MG63 (cell line): ENCODE data around the gene ASB8. TPM values are rescaled to one million over a fixed set of nuclear protein-coding genes. Genes with fewer than 3 reads are reported as not detected.

Experiments used
- DNase-seq: peaks from one replicate; pipeline ENCODE4 v3.0.0-alpha.2; 2020
- H3K27me3 ChIP-seq: fragments of 250-450 bp; sonication (Bioruptor Pico); 2 replicates; pipeline ENCODE4 v1.5.1; 2020; ENCODE audit warnings: mild to moderate bottlenecking, moderate library complexity
- H3K36me3 ChIP-seq: fragments of 250-450 bp; sonication (Bioruptor Pico); 2 replicates; pipeline ENCODE4 v1.5.1; 2020; ENCODE audit warnings: mild to moderate bottlenecking, moderate library complexity
- H3K4me3 ChIP-seq: fragments of 250-450 bp; sonication (Bioruptor Pico); 2 replicates; pipeline ENCODE4 v1.5.1; 2020; ENCODE audit warnings: mild to moderate bottlenecking, moderate library complexity
- H3K9me3 ChIP-seq: fragments of 250-450 bp; sonication (Bioruptor Pico); 2 replicates; pipeline ENCODE4 v1.5.1; 2020; ENCODE audit warnings: mild to moderate bottlenecking, moderate library complexity
- total RNA-seq: library from RNA; depleted of rRNA; stranded (reverse); fragments of >200 nt; shearing (Covaris generic); gene quantifications from 2 replicates; pipeline ENCODE4 v1.2.3, GENCODE V29; 2014; ENCODE audit warnings: low replicate concordance; rRNA removed

The ASB8 gene
- 31.3 and 79.9 TPM in 2 replicates for total RNA-seq

GRCh38 chr12:48157018-48157888 lies at the start of gene ASB8:
Gene ASB8, minus strand, starts transcription at chr12:48157515. Its CDS starts 4,019 bp downstream, at chr12:48153496.
- peak; percentile 97 for DNase-seq

GRCh38 chr12:48203192-48203591 lies 45.9 kb upstream of the ASB8 start, which contains the start of gene OR10AD1:
Gene OR10AD1, minus strand, starts transcription at chr12:48203292. Its CDS starts 0 bp downstream, at chr12:48203292.
- no peak for DNase-seq
- H3K9me3 ChIP-seq: no peaks in the 10 kb centered on the region
- peaks cover 6% of the 10 kb centered on the region; the same call in 1 of the 2 replicates for H3K27me3 ChIP-seq
- no peaks in the 10 kb centered on the region for H3K36me3 ChIP-seq
- no peak within 1 kb of the TSS for H3K4me3 ChIP-seq

More at GRCh38 chr12:48157018-48157888, at the start of gene ASB8:
- H3K27me3 ChIP-seq: no peaks in the 10 kb centered on the region
- peaks cover 6% of the 10 kb centered on the region; the same call in 1 of the 2 replicates for H3K36me3 ChIP-seq
- no peaks in the 10 kb centered on the region for H3K9me3 ChIP-seq
- H3K4me3 ChIP-seq: peak within 1 kb of the TSS; percentile 71

DNA sequence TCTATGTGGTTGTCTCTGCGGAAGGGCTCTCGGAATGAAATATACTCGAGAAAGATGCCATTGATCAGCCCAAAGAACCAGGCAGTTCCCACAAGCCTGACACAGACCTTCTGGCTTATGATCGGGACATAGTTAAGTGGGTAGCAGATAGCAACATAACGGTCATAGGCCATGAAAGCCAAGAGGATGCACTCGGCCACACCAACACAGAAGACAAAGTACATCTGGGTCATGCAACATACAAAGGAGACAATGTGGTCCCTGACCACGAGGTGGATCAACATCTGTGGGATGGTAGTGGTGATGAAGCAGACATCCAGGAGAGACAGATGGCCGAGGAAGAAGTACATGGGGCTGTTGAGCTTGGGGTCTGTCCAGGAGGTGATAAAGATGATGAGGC lies 45.5 kb upstream of the ASB8 start:
- DNase-seq: no peak

GRCh38 chr12:48201516-48201915 lies 44.2 kb upstream of the ASB8 start:
- Histone ChIP-seq H3K27me3 (peaks cover 6% of the 10 kb centered on the region; the same call in 1 of the 2 replicates), H3K9me3 (no peaks in the 10 kb centered on the region), H3K4me3 (no peak overlapping the region), H3K36me3 (no peaks in the 10 kb centered on the region)
- no peak for DNase-seq

More for the DNA sequence above, 45.5 kb upstream of the ASB8 start:
- H3K36me3 ChIP-seq: no peaks in the 10 kb centered on the region
- H3K4me3 ChIP-seq: no peak overlapping the region
- no peaks in the 10 kb centered on the region for H3K9me3 ChIP-seq
- peaks cover 6% of the 10 kb centered on the region; the same call in 1 of the 2 replicates for H3K27me3 ChIP-seq

- Histone ChIP-seq H3K36me3 (no peaks in the 10 kb centered on the region), H3K27me3 (peaks cover 6% of the 10 kb centered on the region; the same call in 1 of the 2 replicates), H3K9me3 (no peaks in the 10 kb centered on the region), H3K4me3 (no peak overlapping the region)
- no peak for DNase-seq
These were observed 43.8 kb upstream of the ASB8 start for GRCh38 chr12:48201091-48201490.

GRCh38 chr12:48199774-48200221 lies 42.5 kb upstream of the ASB8 start:
- no peak overlapping the region for H3K4me3 ChIP-seq
- no peak for DNase-seq
- peaks cover 11% of the 10 kb centered on the region for H3K27me3 ChIP-seq
- no peaks in the 10 kb centered on the region for H3K36me3 ChIP-seq
- H3K9me3 ChIP-seq: no peaks in the 10 kb centered on the region

GRCh38 chr12:48198985-48199384 lies 41.7 kb upstream of the ASB8 start:
- DNase-seq: no peak
- Histone ChIP-seq H3K27me3 (peaks cover 16% of the 10 kb centered on the region), H3K36me3 (no peaks in the 10 kb centered on the region), H3K9me3 (no peaks in the 10 kb centered on the region), H3K4me3 (no peak overlapping the region)

DNA sequence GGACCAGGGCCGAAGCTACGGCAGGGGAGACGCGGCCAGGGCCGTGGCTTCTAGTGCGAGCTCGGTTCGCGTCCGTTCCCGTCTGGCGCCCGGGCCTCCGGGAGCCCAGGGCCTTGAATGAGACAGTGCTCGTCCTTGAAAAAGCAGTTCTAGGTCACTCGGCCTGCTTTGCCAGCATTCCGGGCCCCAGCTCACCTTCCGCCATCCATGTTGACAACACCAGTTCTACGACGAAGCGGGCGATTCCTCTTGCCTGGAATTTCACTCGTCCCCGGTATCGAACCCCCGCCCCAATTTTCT lies 41.3 kb upstream of the ASB8 start:
- H3K4me3 ChIP-seq: no peak overlapping the region
- peaks cover 16% of the 10 kb centered on the region for H3K27me3 ChIP-seq
- no peak for DNase-seq
- no peaks in the 10 kb centered on the region for H3K9me3 ChIP-seq
- no peaks in the 10 kb centered on the region for H3K36me3 ChIP-seq

- peak overlapping the region; percentile 34 for H3K4me3 ChIP-seq
- no peaks in the 10 kb centered on the region for H3K36me3 ChIP-seq
- no peaks in the 10 kb centered on the region for H3K9me3 ChIP-seq
- H3K27me3 ChIP-seq: peaks cover 17% of the 10 kb centered on the region
- DNase-seq: peak; percentile 59
These were observed 40.8 kb upstream of the ASB8 start for GRCh38 chr12:48197971-48198671.

DNA sequence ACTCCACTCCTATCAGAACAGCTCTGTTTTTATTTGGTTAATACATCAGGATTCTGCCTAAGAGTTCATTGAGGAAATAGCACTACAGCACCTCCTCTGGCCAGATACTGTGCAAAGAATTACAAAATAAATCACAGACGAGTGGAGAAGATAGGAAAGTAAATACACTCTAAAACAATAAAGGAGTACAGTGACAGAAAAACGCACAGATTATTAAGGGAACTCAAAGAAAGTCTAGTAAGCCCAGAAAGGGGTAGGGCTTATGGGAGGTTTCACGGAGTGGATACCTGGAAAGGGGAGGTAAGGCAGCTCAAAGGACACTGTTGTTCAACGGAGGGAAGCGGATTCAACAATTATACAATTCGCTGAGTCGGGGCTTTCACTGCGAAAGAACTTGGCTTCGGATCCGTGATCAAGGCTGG lies 40.2 kb upstream of the ASB8 start:
- Histone ChIP-seq H3K9me3 (no peaks in the 10 kb centered on the region), H3K36me3 (no peaks in the 10 kb centered on the region), H3K27me3 (peaks cover 19% of the 10 kb centered on the region), H3K4me3 (peak overlapping the region; percentile 34)
- DNase-seq: no peak

GRCh38 chr12:48194799-48195201 lies 37.5 kb upstream of the ASB8 start:
- no peak for DNase-seq

DNA sequence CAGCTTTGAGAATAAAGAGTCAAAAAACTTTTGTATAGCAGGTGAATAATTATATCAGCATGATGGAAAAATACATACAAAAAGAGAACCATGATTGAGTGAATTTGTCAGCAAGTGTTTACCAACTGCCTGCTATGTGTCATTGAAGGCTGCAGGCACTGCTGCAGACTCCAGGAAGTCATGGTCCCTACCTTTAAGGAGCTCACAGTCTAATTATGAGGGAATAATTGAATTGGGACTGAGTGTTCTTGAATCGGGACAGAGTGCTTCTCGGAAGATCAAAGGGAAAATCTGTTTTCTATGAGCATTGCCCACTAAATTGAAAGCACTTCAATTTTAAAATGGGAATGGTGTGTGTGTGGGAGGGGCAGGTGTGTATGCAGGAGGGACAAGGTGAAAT lies 36.3 kb upstream of the ASB8 start:
- Histone ChIP-seq H3K36me3 (no peaks in the 10 kb centered on the region), H3K4me3 (no peak overlapping the region), H3K27me3 (peaks cover 24% of the 10 kb centered on the region), H3K9me3 (no peaks in the 10 kb centered on the region)
- no peak for DNase-seq

More at GRCh38 chr12:48194799-48195201, 37.5 kb upstream of the ASB8 start:
- Histone ChIP-seq H3K36me3 (no peaks in the 10 kb centered on the region), H3K9me3 (no peaks in the 10 kb centered on the region), H3K4me3 (no peak overlapping the region), H3K27me3 (peaks cover 24% of the 10 kb centered on the region)

GRCh38 chr12:48192861-48193260 lies 35.5 kb upstream of the ASB8 start:
- Histone ChIP-seq H3K4me3 (no peak overlapping the region), H3K36me3 (no peaks in the 10 kb centered on the region), H3K9me3 (no peaks in the 10 kb centered on the region), H3K27me3 (peaks cover 24% of the 10 kb centered on the region)
- no peak for DNase-seq

GRCh38 chr12:48191096-48191495 lies 33.8 kb upstream of the ASB8 start:
- Histone ChIP-seq H3K36me3 (no peaks in the 10 kb centered on the region), H3K9me3 (no peaks in the 10 kb centered on the region), H3K27me3 (peaks cover 28% of the 10 kb centered on the region), H3K4me3 (no peak overlapping the region)
- DNase-seq: no peak

GRCh38 chr12:48189331-48190125 lies 32.2 kb upstream of the ASB8 start:
- peak; percentile 36 for DNase-seq
- Histone ChIP-seq H3K36me3 (no peaks in the 10 kb centered on the region), H3K4me3 (no peak overlapping the region), H3K9me3 (no peaks in the 10 kb centered on the region), H3K27me3 (peaks cover 35% of the 10 kb centered on the region)

DNA sequence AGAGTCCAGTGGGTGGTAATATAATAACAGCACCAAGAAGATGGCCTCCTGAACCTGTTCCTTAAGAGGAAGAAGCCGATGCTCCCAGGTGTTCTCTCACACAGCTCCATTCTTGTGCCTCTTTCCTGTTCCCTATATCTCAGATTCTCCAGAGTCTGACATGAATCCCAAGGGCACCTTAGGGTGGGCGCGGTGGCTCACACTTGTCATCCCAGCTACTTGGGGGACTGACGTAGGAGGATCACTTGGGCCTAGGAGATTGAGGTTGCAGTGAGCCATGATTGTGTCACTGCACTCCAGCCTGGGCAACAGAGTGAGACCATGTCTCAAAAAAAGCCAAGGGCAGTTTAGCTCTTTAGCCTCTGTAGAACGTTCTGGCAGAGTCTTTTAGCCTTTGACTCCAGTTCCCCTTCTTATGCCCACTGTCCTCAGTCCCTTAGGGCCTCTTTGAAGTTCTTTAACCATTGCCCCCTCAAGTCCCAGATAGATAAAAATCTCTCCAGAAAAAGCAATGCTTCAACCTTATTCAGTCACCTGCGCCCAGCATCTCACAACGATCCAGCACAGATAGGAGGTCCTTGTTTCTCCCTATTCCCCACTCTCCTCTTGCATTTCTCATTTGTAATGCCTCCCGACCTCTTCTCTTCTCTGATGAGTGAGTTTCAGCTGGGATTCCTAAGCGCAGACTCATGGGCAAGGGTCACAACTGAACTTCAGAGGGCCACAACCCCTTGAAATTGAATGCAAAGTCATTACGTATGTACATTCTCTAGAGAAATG lies 30.8 kb upstream of the ASB8 start:
- no peak for DNase-seq

More for the DNA sequence above, 30.8 kb upstream of the ASB8 start:
- H3K4me3 ChIP-seq: no peak overlapping the region
- H3K36me3 ChIP-seq: no peaks in the 10 kb centered on the region
- no peaks in the 10 kb centered on the region for H3K9me3 ChIP-seq
- peaks cover 41% of the 10 kb centered on the region for H3K27me3 ChIP-seq
